ENCODE measurements around the gene UBXN10. TPM values are rescaled to one million over a fixed set of nuclear protein-coding genes. Genes with fewer than 3 reads are reported as not detected.

Gene UBXN10
- polyA plus RNA-seq, 3 donors, result 0.16 to 0.82 (median 0.30) TPM

DNA sequence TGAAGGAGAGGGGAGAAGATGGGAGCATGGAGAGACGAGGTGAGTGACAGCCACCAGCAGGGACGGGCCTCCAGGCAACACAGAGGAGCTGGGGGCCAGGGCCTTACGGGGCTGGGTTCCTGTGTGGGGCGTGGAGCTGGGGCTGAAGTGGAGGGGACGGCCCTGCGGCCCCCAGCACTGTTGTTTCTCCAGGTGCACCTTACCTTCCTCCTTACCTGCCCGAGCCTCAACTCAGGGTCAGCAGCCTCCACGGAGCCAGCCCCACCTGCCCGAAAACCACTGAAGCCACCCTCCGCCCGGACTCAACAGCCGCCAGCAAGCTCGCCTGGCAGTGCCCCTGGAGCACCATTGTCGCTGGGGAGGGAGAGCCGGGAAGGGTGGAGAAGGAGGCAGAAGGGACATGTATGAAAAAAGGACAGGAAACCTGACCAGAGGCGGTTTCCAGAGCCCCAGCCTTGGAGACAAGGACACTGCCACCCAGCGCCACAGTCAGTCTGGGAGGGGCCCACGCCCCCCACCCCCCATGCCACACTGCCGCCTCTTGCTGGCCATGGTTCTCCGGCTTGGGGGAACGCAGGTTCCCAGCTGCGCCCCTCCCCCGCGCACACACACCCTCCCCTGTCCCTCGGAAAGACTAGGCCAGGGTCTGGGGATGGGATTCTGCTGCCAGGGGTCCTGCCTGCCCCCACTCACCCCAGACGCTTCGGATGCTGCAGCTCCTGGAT lies 36.1 kb upstream of the UBXN10 start:
- Histone ChIP-seq H3K4me3 (replicated peaks in 1 of 3; ENCODE audit: low read depth in 2 of 3, low read length in 3 of 3) (no peak overlapping the region), H3K4me2 (replicated peaks; ENCODE audit: extremely low read depth, low read length, poor library complexity, severe bottlenecking) (no peak overlapping the region), H3K79me2 (ENCODE audit: insufficient read depth, low read length) (no peaks in the 10 kb centered on the region), H2AFZ (ENCODE audit: insufficient read depth, low read depth, low read length, poor library complexity, severe bottlenecking) (no peak overlapping the region), H3K36me3 (replicated peaks in 1 of 2; ENCODE audit: control insufficient read depth in 1 of 2, insufficient read depth in 2 of 2, low read length in 2 of 2) (no peaks in the 10 kb centered on the region), H4K20me1 (ENCODE audit: insufficient read depth, low read length) (no peaks in the 10 kb centered on the region), H3K4me1 (ENCODE audit: control insufficient read depth in 1 of 2, insufficient read depth in 2 of 2, low read length in 2 of 2) (peaks cover 30% of the 10 kb centered on the region in 2 donors), H3K27me3 (ENCODE audit: control insufficient read depth in 2 of 2, insufficient read depth in 2 of 2, low read length in 2 of 2) (peaks cover 0 to 5% of the 10 kb centered on the region in 2 donors), H3K27ac (ENCODE audit: low read depth in 1 of 2, low read length in 2 of 2) (no peak overlapping the region), H3K9me3 (replicated peaks in 1 of 2; ENCODE audit: control insufficient read depth in 1 of 2, insufficient read depth in 1 of 2, low read length in 2 of 2) (no peaks in the 10 kb centered on the region), H3K9ac (ENCODE audit: insufficient read depth, low read length, poor library complexity, severe bottlenecking) (no peak overlapping the region)
- 92% methylated on average over 15 of the region's 27 CpGs for WGBS (ENCODE audit: insufficient coverage)
- intact Hi-C loops (cut with micrococcal nuclease), result loop anchor here in 1 of 2 donors (5.0 kb wide), 2 partner anchors 47 to 232 kb away; no protein-coding TSS in a partner anchor
- TF ChIP-seq, protein P1, sequence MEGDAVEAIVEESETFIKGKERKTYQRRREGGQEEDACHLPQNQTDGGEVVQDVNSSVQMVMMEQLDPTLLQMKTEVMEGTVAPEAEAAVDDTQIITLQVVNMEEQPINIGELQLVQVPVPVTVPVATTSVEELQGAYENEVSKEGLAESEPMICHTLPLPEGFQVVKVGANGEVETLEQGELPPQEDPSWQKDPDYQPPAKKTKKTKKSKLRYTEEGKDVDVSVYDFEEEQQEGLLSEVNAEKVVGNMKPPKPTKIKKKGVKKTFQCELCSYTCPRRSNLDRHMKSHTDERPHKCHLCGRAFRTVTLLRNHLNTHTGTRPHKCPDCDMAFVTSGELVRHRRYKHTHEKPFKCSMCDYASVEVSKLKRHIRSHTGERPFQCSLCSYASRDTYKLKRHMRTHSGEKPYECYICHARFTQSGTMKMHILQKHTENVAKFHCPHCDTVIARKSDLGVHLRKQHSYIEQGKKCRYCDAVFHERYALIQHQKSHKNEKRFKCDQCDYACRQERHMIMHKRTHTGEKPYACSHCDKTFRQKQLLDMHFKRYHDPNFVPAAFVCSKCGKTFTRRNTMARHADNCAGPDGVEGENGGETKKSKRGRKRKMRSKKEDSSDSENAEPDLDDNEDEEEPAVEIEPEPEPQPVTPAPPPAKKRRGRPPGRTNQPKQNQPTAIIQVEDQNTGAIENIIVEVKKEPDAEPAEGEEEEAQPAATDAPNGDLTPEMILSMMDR (IDR thresholded peaks at IDR 0.05), result no peak
- Mint-ChIP-seq H3K9me3 (peaks cover 0 to 3% (median 0%) of the 10 kb centered on the region in 7 donors), H3K4me1 (peaks cover 28% of the 10 kb centered on the region), H3K27ac (peak overlapping the region in 1 of 7 donors; percentile 25), H3K4me3 (no peak overlapping the region), H3K27me3 (ENCODE audit: low read depth in 3 of 3) (peaks cover 7 to 22% (median 8%) of the 10 kb centered on the region in 3 donors), H3K36me3 (no peaks in the 10 kb centered on the region)
- DNase-seq, result no peak

GRCh38 chr1:20150326-20150705 lies 35.6 kb upstream of the UBXN10 start:
- Histone ChIP-seq H3K4me3 (replicated peaks in 1 of 3; ENCODE audit: low read depth in 2 of 3, low read length in 3 of 3) (no peak overlapping the region), H3K4me2 (replicated peaks; ENCODE audit: extremely low read depth, low read length, poor library complexity, severe bottlenecking) (no peak overlapping the region), H3K27me3 (ENCODE audit: control insufficient read depth in 2 of 2, insufficient read depth in 2 of 2, low read length in 2 of 2) (peaks cover 0 to 5% of the 10 kb centered on the region in 2 donors), H4K20me1 (ENCODE audit: insufficient read depth, low read length) (no peaks in the 10 kb centered on the region), H3K36me3 (replicated peaks in 1 of 2; ENCODE audit: control insufficient read depth in 1 of 2, insufficient read depth in 2 of 2, low read length in 2 of 2) (no peaks in the 10 kb centered on the region), H3K9me3 (replicated peaks in 1 of 2; ENCODE audit: control insufficient read depth in 1 of 2, insufficient read depth in 1 of 2, low read length in 2 of 2) (no peaks in the 10 kb centered on the region), H3K4me1 (ENCODE audit: control insufficient read depth in 1 of 2, insufficient read depth in 2 of 2, low read length in 2 of 2) (peaks cover 30 to 33% of the 10 kb centered on the region in 2 donors), H3K9ac (ENCODE audit: insufficient read depth, low read length, poor library complexity, severe bottlenecking) (no peak overlapping the region), H2AFZ (ENCODE audit: insufficient read depth, low read depth, low read length, poor library complexity, severe bottlenecking) (no peak overlapping the region), H3K79me2 (ENCODE audit: insufficient read depth, low read length) (no peaks in the 10 kb centered on the region), H3K27ac (ENCODE audit: low read depth in 1 of 2, low read length in 2 of 2) (no peak overlapping the region)
- DNase-seq, result no peak
- intact Hi-C loops (cut with micrococcal nuclease), result loop anchor here in 1 of 2 donors (5.0 kb wide), 2 partner anchors 48 to 233 kb away; no protein-coding TSS in a partner anchor
- Mint-ChIP-seq H3K27me3 (ENCODE audit: low read depth in 3 of 3) (peaks cover 7 to 22% (median 8%) of the 10 kb centered on the region in 3 donors), H3K36me3 (no peaks in the 10 kb centered on the region), H3K4me3 (no peak overlapping the region), H3K9me3 (peaks cover 0 to 3% (median 2%) of the 10 kb centered on the region in 7 donors), H3K27ac (no peak overlapping the region), H3K4me1 (peaks cover 28% of the 10 kb centered on the region)
- TF ChIP-seq, protein P1 (IDR thresholded peaks at IDR 0.05), result no peak
- WGBS (ENCODE audit: insufficient coverage), result 91% methylated on average over 6 of the region's 8 CpGs

Measured in CD14-positive monocyte (primary cell).